Measurements from ENCODE around the gene CRTC3. TPM values are rescaled to one million over a fixed set of nuclear protein-coding genes. Genes with fewer than 3 reads are reported as not detected.

The CRTC3 gene
- total and polyA plus RNA-seq, 2 of the 4 experiments (the other 2 are of a cell fraction), result 4.7 to 14.8 TPM

GRCh38 chr15:90620379-90621067 lies 90.8 kb downstream of the CRTC3 start:
- Histone ChIP-seq H2AFZ (replicated peaks; ENCODE audit: low read length, poor library complexity) (no peak overlapping the region), H3K79me1 (ENCODE audit: low read depth in 1 of 2, low read length in 2 of 2) (peaks cover 0 to 5% of the 10 kb centered on the region in 2 experiments; a peak in 2 of 4 replicates), H3K27me3 (ENCODE audit: control insufficient read depth, insufficient read depth, low read length) (no peaks in the 10 kb centered on the region), H2BK120ac (ENCODE audit: low read depth, low read length) (no peak overlapping the region; the same call in 1 of the 2 replicates), H2BK5ac (ENCODE audit: low read depth, low read length, poor library complexity, severe bottlenecking) (no peak overlapping the region), H3K4me1 (ENCODE audit: control insufficient read depth, insufficient read depth, low read length) (peaks cover 3% of the 10 kb centered on the region), H3K4me2 (ENCODE audit: low read depth, low read length) (no peak overlapping the region), H4K5ac (ENCODE audit: low read depth, low read length) (no peak overlapping the region), H3K23ac (ENCODE audit: low read depth, low read length) (no peak overlapping the region), H2AK5ac (ENCODE audit: low read depth, low read length) (no peak overlapping the region), H4K91ac (ENCODE audit: insufficient read depth, low read depth, low read length) (no peak overlapping the region), H3K18ac (ENCODE audit: low read depth, low read length) (no peak overlapping the region), H2BK15ac (ENCODE audit: low read depth, low read length) (no peak overlapping the region), H4K20me1 (ENCODE audit: insufficient read depth, low read length) (no peaks in the 10 kb centered on the region), H3K36me3 (ENCODE audit: control insufficient read depth, insufficient read depth, low read length) (peaks cover 61% of the 10 kb centered on the region), H3K9me3 (ENCODE audit: control insufficient read depth, insufficient read depth, low read length) (no peaks in the 10 kb centered on the region), H3K27ac (ENCODE audit: insufficient read depth, low read length) (no peak overlapping the region), H3K14ac (replicated peaks; ENCODE audit: low read depth, low read length) (no peak overlapping the region), H3K56ac (ENCODE audit: extremely low read depth, insufficient read depth, low read length) (no peak overlapping the region), H4K8ac (ENCODE audit: low read depth in 2 of 2, low read length in 2 of 2) (no peak overlapping the region), H2AK9ac (replicated peaks; ENCODE audit: low read depth, low read length, poor library complexity) (no peak overlapping the region), H3K4ac (ENCODE audit: low read depth, low read length) (no peak overlapping the region), H2BK20ac (ENCODE audit: low read depth, low read length) (no peak overlapping the region), H3K4me3 (ENCODE audit: insufficient read depth, low read depth, low read length) (no peak overlapping the region), H3K9ac (ENCODE audit: low read depth, low read length) (no peak overlapping the region), H3K9me1 (ENCODE audit: insufficient read depth, low read length) (no peaks in the 10 kb centered on the region)
- WGBS, 2 experiments (ENCODE audit: extremely low coverage in 2 of 2, insufficient read length in 1 of 2), result 60% methylated on average over 6 of the region's 13 CpGs; no CpG with 5 or more reads in 1 of the 2 experiments
- ATAC-seq (ENCODE audit: low read depth) (no peak), DNase-seq (no peak)
- in situ Hi-C loops (cut with MboI; ENCODE audit: low sequenced_read_pairs) (no loop called here), dilution Hi-C loops (cut with HindIII; ENCODE audit: low sequenced_read_pairs, unreplicated experiment) (no loop called here), intact Hi-C loops (cut with micrococcal nuclease) (no loop called here)
- no TSS peak for BruUV-seq (replicated peaks)
- POLR2A ChIA-PET (ENCODE audit: unreplicated experiment), result no interaction called here
- CTCF ChIA-PET, result no interaction called here
- TF ChIP-seq FOS (IDR thresholded peaks at IDR 0.05; ENCODE audit: low read depth, low read length) (no peak), NFE2L2 (IDR thresholded peaks at IDR 0.05; ENCODE audit: low read depth, low read length) (no peak), MAFK (IDR thresholded peaks at IDR 0.05; ENCODE audit: low read depth, low read length) (no peak), CTCF (conservative IDR thresholded peaks at IDR 0.05; ENCODE audit: low read depth, low read length) (no peak), POLR2A (IDR thresholded peaks at IDR 0.05; ENCODE audit: low read depth, low read length) (no peak), ELK1 (IDR thresholded peaks at IDR 0.05; ENCODE audit: borderline replicate concordance, low read depth, low read length) (no peak), CHD1 (IDR thresholded peaks at IDR 0.05; ENCODE audit: low read depth, low read length) (no peak), RAD21 (IDR thresholded peaks at IDR 0.05; ENCODE audit: low read length) (no peak), RFX5 (IDR thresholded peaks at IDR 0.05; ENCODE audit: low read depth, low read length) (no peak), CEBPB (IDR thresholded peaks at IDR 0.05; ENCODE audit: low read depth, low read length) (no peak), MAZ (IDR thresholded peaks at IDR 0.05; ENCODE audit: borderline replicate concordance, low read depth, low read length) (no peak), BHLHE40 (IDR thresholded peaks at IDR 0.05; ENCODE audit: low read depth, low read length) (no peak), SMC3 (IDR thresholded peaks at IDR 0.05; ENCODE audit: low read depth, low read length) (no peak), RCOR1 (IDR thresholded peaks at IDR 0.05; ENCODE audit: insufficient replicate concordance, low read length) (no peak)
- TF ChIP-seq, protein P1, sequence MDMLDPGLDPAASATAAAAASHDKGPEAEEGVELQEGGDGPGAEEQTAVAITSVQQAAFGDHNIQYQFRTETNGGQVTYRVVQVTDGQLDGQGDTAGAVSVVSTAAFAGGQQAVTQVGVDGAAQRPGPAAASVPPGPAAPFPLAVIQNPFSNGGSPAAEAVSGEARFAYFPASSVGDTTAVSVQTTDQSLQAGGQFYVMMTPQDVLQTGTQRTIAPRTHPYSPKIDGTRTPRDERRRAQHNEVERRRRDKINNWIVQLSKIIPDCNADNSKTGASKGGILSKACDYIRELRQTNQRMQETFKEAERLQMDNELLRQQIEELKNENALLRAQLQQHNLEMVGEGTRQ (IDR thresholded peaks at IDR 0.05; ENCODE audit: low read depth, low read length), result no peak
